Endothelial cell of umbilical vein (primary cell): Measurements from ENCODE around the gene VANGL2. TPM values are rescaled to one million over a fixed set of nuclear protein-coding genes. Genes with fewer than 3 reads are reported as not detected.

Experiments used
- BruUV-seq: library from RNA; stranded (reverse); fragments of 400-500 nt; replicated peaks from 2 replicates; lab custom pipeline; 2021; lab: Mats Ljungman, UMichigan
- CTCF ChIA-PET: fragments of 300-600, 350-600 bp; sonication (Branson Sonifier 250); formaldehyde crosslinking; loops from one replicate; lab custom pipeline; 2021; ENCODE audit warnings: antibody characterized with exemption, inconsistent platforms; lab: Charles Lee
- POLR2A ChIA-PET: fragments of 300-600, 350-600 bp; sonication (Branson Sonifier 250); formaldehyde crosslinking; loops from one replicate; lab custom pipeline; 2021; ENCODE audit warnings: antibody characterized with exemption, inconsistent platforms; lab: Charles Lee
- DNase-seq: peaks from one replicate; pipeline ENCODE4 v3.0.0-alpha.2; 2011; ENCODE audit warnings: low read depth, low spot score
- FAIRE-seq: peaks from 2 replicates; lab custom pipeline; 2011; peaks lifted over from hg19 to GRCh38; lab: Jason Lieb, UNC
- H2AFZ ChIP-seq: 2 replicates; pipeline ENCODE4 v1.6.0; 2012; ENCODE audit warnings: low read depth, low read length, control low read depth, inconsistent platforms
- H3K27ac ChIP-seq: 2 replicates; pipeline ENCODE4 v1.5.1; 2011; ENCODE audit warnings: low read depth, mild to moderate bottlenecking, control low read depth, low read length, moderate library complexity; ENCODE audit not compliant: insufficient read depth
- H3K27me3 ChIP-seq, 2 experiments: 2 replicates each; pipeline versions ENCODE4 v1.6.0 to v1.6.1; 2011; ENCODE audit warnings: low read length in 2 of 2, mixed read lengths in 1 of 2; ENCODE audit not compliant: control insufficient read depth in 2 of 2, insufficient read depth in 2 of 2
- H3K36me3 ChIP-seq, 2 experiments: 2 replicates in 1 of 2; 3 replicates in 1 of 2; pipeline ENCODE4 v1.5.1; 2011; ENCODE audit warnings: low read length in 2 of 2, mild to moderate bottlenecking in 1 of 2, moderate library complexity in 1 of 2; ENCODE audit not compliant: control insufficient read depth in 2 of 2, insufficient read depth in 2 of 2; ENCODE audit errors: extremely low read depth in 1 of 2
- H3K4me1 ChIP-seq: 3 replicates; pipeline ENCODE4 v1.5.1; 2011; ENCODE audit warnings: mild to moderate bottlenecking, low read length; ENCODE audit not compliant: control insufficient read depth, insufficient read depth; ENCODE audit errors: extremely low read depth
- H3K4me2 ChIP-seq: 2 replicates; pipeline ENCODE4 v1.6.1; 2011; ENCODE audit warnings: low read length, control low read depth, mixed read lengths; ENCODE audit not compliant: insufficient read depth
- H3K4me3 ChIP-seq, 3 experiments: fragments of 200-600 bp in 1 of 3; sonication (generic), shearing (Covaris generic) in 1 of 3; replicated peaks in 1 of 3; 2 replicates each; pipeline ENCODE4 v1.5.1; 2011 to 2016; ENCODE audit warnings: control low read depth in 3 of 3, low read length in 3 of 3, mild to moderate bottlenecking in 2 of 3, inconsistent platforms in 1 of 3, low read depth in 1 of 3, moderate library complexity in 1 of 3; ENCODE audit not compliant: insufficient read depth in 1 of 3
- H3K79me2 ChIP-seq: 2 replicates; pipeline ENCODE4 v1.6.0; 2012; ENCODE audit warnings: low read length, inconsistent platforms; ENCODE audit not compliant: control insufficient read depth, insufficient read depth
- H3K9ac ChIP-seq: replicated peaks from 2 replicates; pipeline ENCODE3; 2011; ENCODE audit warnings: low read length, control low read depth; ENCODE audit not compliant: insufficient read depth; ENCODE audit errors: extremely low read depth
- H3K9me1 ChIP-seq: replicated peaks from 3 replicates; pipeline ENCODE4 v1.6.0; 2011; ENCODE audit warnings: mild to moderate bottlenecking, low read length; ENCODE audit not compliant: control insufficient read depth, insufficient read depth; ENCODE audit errors: extremely low read depth
- H3K9me3 ChIP-seq: replicated peaks from 2 replicates; pipeline ENCODE4 v1.5.1; 2012; ENCODE audit warnings: low read length, inconsistent platforms; ENCODE audit not compliant: control insufficient read depth, insufficient read depth
- H4K20me1 ChIP-seq: replicated peaks from 2 replicates; pipeline ENCODE3; 2011; ENCODE audit warnings: mild to moderate bottlenecking, low read length; ENCODE audit not compliant: control insufficient read depth, insufficient read depth; ENCODE audit errors: extremely low read depth
- EZH2 ChIP-seq: IDR thresholded peaks from 2 replicates; pipeline ENCODE4 v1.6.1; 2012; ENCODE audit warnings: borderline replicate concordance, low read depth, mild to moderate bottlenecking, moderate library complexity, low read length, inconsistent platforms; ENCODE audit not compliant: severe bottlenecking
- FOS ChIP-seq: IDR thresholded peaks from 2 replicates; pipeline ENCODE4 v1.6.1; 2011; ENCODE audit warnings: mild to moderate bottlenecking, low read length, moderate library complexity, borderline replicate concordance; ENCODE audit not compliant: insufficient read depth
- GATA2 ChIP-seq: IDR thresholded peaks from 2 replicates; pipeline ENCODE4 v1.7.0; 2011; ENCODE audit warnings: low read depth, mild to moderate bottlenecking, moderate library complexity, mixed read lengths, low read length; ENCODE audit not compliant: insufficient read length, insufficient read depth
- JUN ChIP-seq: IDR thresholded peaks from 2 replicates; pipeline ENCODE4 v1.6.1; 2011; ENCODE audit warnings: borderline replicate concordance, low read depth; ENCODE audit not compliant: insufficient read length, insufficient read depth
- MAX ChIP-seq: IDR thresholded peaks from 2 replicates; pipeline ENCODE4 v1.6.1; 2011; ENCODE audit not compliant: insufficient read depth, insufficient read length
- MYC ChIP-seq: IDR thresholded peaks from one replicate; pipeline ENCODE4 v1.6.1; 2011; ENCODE audit warnings: mild to moderate bottlenecking, low read depth, low read length
- POLR2A ChIP-seq: IDR thresholded peaks from 2 replicates; pipeline ENCODE4 v1.6.1; 2012; ENCODE audit warnings: low read depth, mild to moderate bottlenecking, control low read depth, low read length
- POLR2AphosphoS5 ChIP-seq: IDR thresholded peaks from 2 replicates; pipeline ENCODE4 v1.6.1; 2012; ENCODE audit warnings: low read depth, mild to moderate bottlenecking, control low read depth, low read length, moderate library complexity; ENCODE audit not compliant: insufficient read depth
- dilution Hi-C: fragments of 300-500 bp; cut with MboI; formaldehyde crosslinking; loops from one replicate; pipeline ENCODE4 v1.15.0; 2019; ENCODE audit warnings: low sequenced_read_pairs; ENCODE audit not compliant: extremely low pct_ligation_motif_present
- intact Hi-C: fragments of 100-400 bp; cut with micrococcal nuclease; formaldehyde crosslinking; loops from one replicate; pipeline ENCODE4 v1.10.0; 2022
- polyA plus RNA-seq, 4 experiments: library from polyadenylated mRNA; depleted of rRNA in 3 of 4; stranded (reverse) in 3 of 4; unstranded in 1 of 4; fragments of >200 nt; gene quantifications; 2 replicates each; pipeline versions ENCODE4 v1.2.1 to v1.2.3, GENCODE V29; 2011 to 2012; ENCODE audit warnings: missing spikeins in 1 of 4
- total RNA-seq: library from RNA; stranded (reverse); gene quantifications from 2 replicates; pipeline ENCODE4 v1.2.3, GENCODE V29; 2021
- TF ChIP-seq, protein P1 (sequence below), 2 donors: IDR thresholded peaks; 1 replicate in 1 of 2; 2 replicates in 1 of 2; pipeline ENCODE4 v1.5.1; 2011; ENCODE audit warnings: low read length in 2 of 2, mild to moderate bottlenecking in 2 of 2, moderate library complexity in 2 of 2, control low read depth in 1 of 2, inconsistent platforms in 1 of 2, low read depth in 1 of 2; ENCODE audit not compliant: insufficient read depth in 1 of 2; ENCODE audit errors: extremely low read depth in 1 of 2

Gene VANGL2
- total and polyA plus RNA-seq, 2 donors (not counting 3 experiments of a cell fraction or from before 2014, with no cell fraction given), result 0.01 TPM; not detected in 1

DNA sequence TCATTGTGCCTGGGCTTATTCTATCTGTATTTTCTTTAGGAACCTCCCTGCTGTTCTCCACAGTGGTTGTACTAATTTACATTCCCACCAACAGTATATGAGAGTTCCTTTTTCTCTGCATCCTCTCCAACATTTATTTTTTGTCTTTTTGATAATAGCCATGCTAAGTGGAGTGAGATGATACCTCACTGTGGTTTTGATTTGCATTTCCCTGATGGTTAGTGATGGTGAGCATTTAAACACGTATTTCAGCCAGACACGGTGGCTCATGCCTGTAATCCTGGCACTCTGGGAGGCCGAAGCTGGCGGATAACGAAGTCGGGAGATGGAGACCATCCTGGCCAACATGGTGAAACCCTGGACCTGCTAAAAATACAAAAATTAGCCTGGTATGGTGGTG lies 64.8 kb downstream of the VANGL2 start:
- intact Hi-C loops (no loop called here), dilution Hi-C loops (no loop called here)
- no peak overlapping the region for H3K9ac ChIP-seq
- DNase-seq, result no peak
- no TSS peak for BruUV-seq
- H3K4me2 ChIP-seq, result no peak overlapping the region
- no peak overlapping the region for H3K4me3 ChIP-seq
- no peak overlapping the region for H2AFZ ChIP-seq
- no peaks in the 10 kb centered on the region for H4K20me1 ChIP-seq
- H3K4me1 ChIP-seq, result no peaks in the 10 kb centered on the region
- no peaks in the 10 kb centered on the region for H3K9me1 ChIP-seq
- ChIA-PET CTCF (no interaction called here), POLR2A (no interaction called here)
- no peak overlapping the region for H3K27ac ChIP-seq
- H3K27me3 ChIP-seq, result peaks cover 2% of the 10 kb centered on the region in 2 experiments
- TF ChIP-seq, protein P1, sequence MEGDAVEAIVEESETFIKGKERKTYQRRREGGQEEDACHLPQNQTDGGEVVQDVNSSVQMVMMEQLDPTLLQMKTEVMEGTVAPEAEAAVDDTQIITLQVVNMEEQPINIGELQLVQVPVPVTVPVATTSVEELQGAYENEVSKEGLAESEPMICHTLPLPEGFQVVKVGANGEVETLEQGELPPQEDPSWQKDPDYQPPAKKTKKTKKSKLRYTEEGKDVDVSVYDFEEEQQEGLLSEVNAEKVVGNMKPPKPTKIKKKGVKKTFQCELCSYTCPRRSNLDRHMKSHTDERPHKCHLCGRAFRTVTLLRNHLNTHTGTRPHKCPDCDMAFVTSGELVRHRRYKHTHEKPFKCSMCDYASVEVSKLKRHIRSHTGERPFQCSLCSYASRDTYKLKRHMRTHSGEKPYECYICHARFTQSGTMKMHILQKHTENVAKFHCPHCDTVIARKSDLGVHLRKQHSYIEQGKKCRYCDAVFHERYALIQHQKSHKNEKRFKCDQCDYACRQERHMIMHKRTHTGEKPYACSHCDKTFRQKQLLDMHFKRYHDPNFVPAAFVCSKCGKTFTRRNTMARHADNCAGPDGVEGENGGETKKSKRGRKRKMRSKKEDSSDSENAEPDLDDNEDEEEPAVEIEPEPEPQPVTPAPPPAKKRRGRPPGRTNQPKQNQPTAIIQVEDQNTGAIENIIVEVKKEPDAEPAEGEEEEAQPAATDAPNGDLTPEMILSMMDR (IDR thresholded peaks at IDR 0.05; ENCODE audit: extremely low read depth in 1 of 2, insufficient read depth in 1 of 2, low read depth in 1 of 2, low read length in 2 of 2), result no peak
- TF ChIP-seq MYC (no peak), JUN (no peak), POLR2A (no peak), FOS (no peak), EZH2 (no peak), POLR2AphosphoS5 (no peak), MAX (no peak), GATA2 (no peak)
- no peaks in the 10 kb centered on the region for H3K9me3 ChIP-seq
- H3K36me3 ChIP-seq, result no peaks in the 10 kb centered on the region
- no peak for FAIRE-seq
- H3K79me2 ChIP-seq, result no peaks in the 10 kb centered on the region
